A673 (cell line): ENCODE measurements around the gene HPGDS. TPM values are rescaled to one million over a fixed set of nuclear protein-coding genes. Genes with fewer than 3 reads are reported as not detected.

Experiments used
- BruUV-seq: library from RNA; stranded (reverse); fragments of 400-500 nt; replicated peaks from 2 replicates; lab custom pipeline; 2021; lab: Mats Ljungman, UMichigan
- CTCF ChIA-PET: fragments of 300-600 bp; sonication (Branson Sonifier 250); formaldehyde crosslinking; loops from one replicate; lab custom pipeline; 2022; ENCODE audit warnings: antibody characterized with exemption; lab: Charles Lee
- POLR2A ChIA-PET: fragments of 300-600 bp; sonication (Branson Sonifier 250); formaldehyde crosslinking; loops from one replicate; lab custom pipeline; 2022; ENCODE audit warnings: antibody characterized with exemption; ENCODE audit not compliant: low non-redundant PET; lab: Charles Lee
- DNase-seq: peaks from one replicate; pipeline ENCODE4 v3.0.0-alpha.2; 2015; ENCODE audit warnings: low spot score
- H3K27ac ChIP-seq: fragments of 200-600 bp; sonication (generic); 2 replicates; pipeline ENCODE4 v1.5.1; 2016; ENCODE audit warnings: mixed run types, low read depth, mild to moderate bottlenecking, mixed read lengths, antibody characterized with exemption, low read length; ENCODE audit not compliant: poor library complexity, severe bottlenecking
- H3K27me3 ChIP-seq: fragments of 200-600 bp; sonication (generic); replicated peaks from 2 replicates; pipeline ENCODE4 v1.6.1; 2017; ENCODE audit warnings: mixed run types, low read depth, mild to moderate bottlenecking, mixed read lengths, antibody characterized with exemption, low read length; ENCODE audit not compliant: insufficient read depth, poor library complexity
- H3K36me3 ChIP-seq: fragments of 200-600 bp; sonication (generic); 2 replicates; pipeline ENCODE4 v1.6.1; 2016; ENCODE audit warnings: mixed run types, mild to moderate bottlenecking, mixed read lengths, antibody characterized with exemption, low read length; ENCODE audit not compliant: insufficient read depth, poor library complexity, severe bottlenecking
- H3K4me1 ChIP-seq: fragments of 200-600 bp; sonication (generic); 2 replicates; pipeline ENCODE4 v1.6.1; 2017; ENCODE audit warnings: mixed run types, mild to moderate bottlenecking, mixed read lengths, antibody characterized with exemption, low read length; ENCODE audit not compliant: insufficient read depth, poor library complexity, severe bottlenecking
- H3K4me3 ChIP-seq: fragments of 200-600 bp; sonication (generic); 2 replicates; pipeline ENCODE4 v1.5.1; 2016; ENCODE audit warnings: low read depth, mixed run types, mild to moderate bottlenecking, mixed read lengths, low read length; ENCODE audit not compliant: poor library complexity, severe bottlenecking
- H3K9me3 ChIP-seq: fragments of 200-600 bp; sonication (generic); 2 replicates; pipeline ENCODE4 v1.6.1; 2016; ENCODE audit warnings: mixed run types, low read depth, mild to moderate bottlenecking, mixed read lengths, antibody characterized with exemption, low read length; ENCODE audit not compliant: poor library complexity, severe bottlenecking
- CTCF ChIP-seq: fragments of 300-800, 200-600 bp; sonication (generic); conservative IDR thresholded peaks from 2 replicates; pipeline ENCODE4 v1.5.1; 2017; ENCODE audit warnings: low read depth, mild to moderate bottlenecking, antibody characterized with exemption, low read length, moderate library complexity, mixed read lengths
- EZH2 ChIP-seq: fragments of 200-600 bp; sonication (generic); IDR thresholded peaks from 2 replicates; pipeline ENCODE4 v1.6.1; 2017; ENCODE audit warnings: borderline replicate concordance, low read depth, mild to moderate bottlenecking, mixed read lengths, antibody characterized with exemption, low read length; ENCODE audit not compliant: poor library complexity, severe bottlenecking
- intact Hi-C: fragments of 100-400 bp; cut with micrococcal nuclease; formaldehyde crosslinking; loops from one replicate; pipeline ENCODE4 v1.10.0; 2022; ENCODE audit not compliant: unreplicated experiment
- total RNA-seq: library from RNA; stranded (reverse); gene quantifications from 2 replicates; pipeline ENCODE4 v1.2.3, GENCODE V29; 2021

Gene HPGDS
- total RNA-seq, 1 experiment from 2014 or later, result not detected

GRCh38 chr4:94345266-94345665 is 2.6 kb upstream of the HPGDS start:
- intact Hi-C loops, result no loop called here
- Histone ChIP-seq H3K27ac (no peak overlapping the region), H3K4me1 (no peaks in the 10 kb centered on the region), H3K36me3 (no peaks in the 10 kb centered on the region), H3K9me3 (no peaks in the 10 kb centered on the region), H3K4me3 (no peak overlapping the region), H3K27me3 (no peaks in the 10 kb centered on the region)
- POLR2A ChIA-PET, result no interaction called here
- no peak for DNase-seq
- no TSS peak for BruUV-seq
- CTCF ChIA-PET, result no interaction called here
- TF ChIP-seq EZH2 (no peak), CTCF (no peak)

- ChIA-PET POLR2A (no interaction called here), CTCF (no interaction called here)
- Histone ChIP-seq H3K4me3 (no peak overlapping the region), H3K9me3 (no peaks in the 10 kb centered on the region), H3K27ac (no peak overlapping the region), H3K36me3 (no peaks in the 10 kb centered on the region), H3K4me1 (no peaks in the 10 kb centered on the region), H3K27me3 (no peaks in the 10 kb centered on the region)
- TF ChIP-seq EZH2 (no peak), CTCF (no peak)
- BruUV-seq, result no TSS peak
- DNase-seq, result no peak
- intact Hi-C loops, result no loop called here
These were observed 1.8 kb upstream of the HPGDS start for GRCh38 chr4:94344457-94344856.

GRCh38 chr4:94341481-94342370 is 910 bp downstream of the HPGDS start:
- intact Hi-C loops, result no loop called here
- no peaks in the 10 kb centered on the region for H3K4me1 ChIP-seq
- no peaks in the 10 kb centered on the region for H3K9me3 ChIP-seq
- no peak overlapping the region for H3K27ac ChIP-seq
- H3K36me3 ChIP-seq, result no peaks in the 10 kb centered on the region
- no peak for TF ChIP-seq EZH2
- TF ChIP-seq CTCF, result no peak
- BruUV-seq, result no TSS peak
- ChIA-PET CTCF (no interaction called here), POLR2A (no interaction called here)
- no peaks in the 10 kb centered on the region for H3K27me3 ChIP-seq
- DNase-seq, result no peak
- H3K4me3 ChIP-seq, result no peak overlapping the region
